ENCODE results near the gene MTA3. TPM values are rescaled to one million over a fixed set of nuclear protein-coding genes. Genes with fewer than 3 reads are reported as not detected.

MTA3 gene
- polyA plus RNA-seq, 1 donor from 2014 or later = 11.2 TPM

- H3K36me3 ChIP-seq (ENCODE audit: insufficient read depth, low read length) = no peaks in the 10 kb centered on the region
- H3K27me3 ChIP-seq (ENCODE audit: insufficient read depth, low read depth, low read length) = no peaks in the 10 kb centered on the region
- no peaks in the 10 kb centered on the region for H3F3A ChIP-seq (ENCODE audit: insufficient read depth, low read length, poor library complexity, severe bottlenecking)
- H3K9me2 ChIP-seq (ENCODE audit: insufficient read depth, low read length) = no peaks in the 10 kb centered on the region
- no peaks in the 10 kb centered on the region for H4K20me1 ChIP-seq (ENCODE audit: insufficient read depth)
- no peak overlapping the region for H3K4me2 ChIP-seq (ENCODE audit: low read length)
- no peak for TF ChIP-seq CTCF (IDR thresholded peaks at IDR 0.05; ENCODE audit: poor library complexity, severe bottlenecking)
- TF ChIP-seq TAF1 (IDR thresholded peaks at IDR 0.05; ENCODE audit: low read depth) = no peak
- TF ChIP-seq EP300 (conservative IDR thresholded peaks at IDR 0.05; ENCODE audit: poor library complexity, severe bottlenecking) = no peak
- no peak for TF ChIP-seq EZH2 (IDR thresholded peaks at IDR 0.05; ENCODE audit: borderline replicate concordance, insufficient read depth, low read length, poor library complexity, severe bottlenecking)
- TF ChIP-seq RAD21 (conservative IDR thresholded peaks at IDR 0.05) = no peak
- no peak for TF ChIP-seq POLR2AphosphoS5 (IDR thresholded peaks at IDR 0.05)
- TF ChIP-seq MXI1 (conservative IDR thresholded peaks at IDR 0.05; ENCODE audit: poor library complexity, severe bottlenecking) = no peak
- TF ChIP-seq, protein P1, sequence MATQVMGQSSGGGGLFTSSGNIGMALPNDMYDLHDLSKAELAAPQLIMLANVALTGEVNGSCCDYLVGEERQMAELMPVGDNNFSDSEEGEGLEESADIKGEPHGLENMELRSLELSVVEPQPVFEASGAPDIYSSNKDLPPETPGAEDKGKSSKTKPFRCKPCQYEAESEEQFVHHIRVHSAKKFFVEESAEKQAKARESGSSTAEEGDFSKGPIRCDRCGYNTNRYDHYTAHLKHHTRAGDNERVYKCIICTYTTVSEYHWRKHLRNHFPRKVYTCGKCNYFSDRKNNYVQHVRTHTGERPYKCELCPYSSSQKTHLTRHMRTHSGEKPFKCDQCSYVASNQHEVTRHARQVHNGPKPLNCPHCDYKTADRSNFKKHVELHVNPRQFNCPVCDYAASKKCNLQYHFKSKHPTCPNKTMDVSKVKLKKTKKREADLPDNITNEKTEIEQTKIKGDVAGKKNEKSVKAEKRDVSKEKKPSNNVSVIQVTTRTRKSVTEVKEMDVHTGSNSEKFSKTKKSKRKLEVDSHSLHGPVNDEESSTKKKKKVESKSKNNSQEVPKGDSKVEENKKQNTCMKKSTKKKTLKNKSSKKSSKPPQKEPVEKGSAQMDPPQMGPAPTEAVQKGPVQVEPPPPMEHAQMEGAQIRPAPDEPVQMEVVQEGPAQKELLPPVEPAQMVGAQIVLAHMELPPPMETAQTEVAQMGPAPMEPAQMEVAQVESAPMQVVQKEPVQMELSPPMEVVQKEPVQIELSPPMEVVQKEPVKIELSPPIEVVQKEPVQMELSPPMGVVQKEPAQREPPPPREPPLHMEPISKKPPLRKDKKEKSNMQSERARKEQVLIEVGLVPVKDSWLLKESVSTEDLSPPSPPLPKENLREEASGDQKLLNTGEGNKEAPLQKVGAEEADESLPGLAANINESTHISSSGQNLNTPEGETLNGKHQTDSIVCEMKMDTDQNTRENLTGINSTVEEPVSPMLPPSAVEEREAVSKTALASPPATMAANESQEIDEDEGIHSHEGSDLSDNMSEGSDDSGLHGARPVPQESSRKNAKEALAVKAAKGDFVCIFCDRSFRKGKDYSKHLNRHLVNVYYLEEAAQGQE (IDR thresholded peaks at IDR 0.05; ENCODE audit: borderline replicate concordance) = no peak
- TF ChIP-seq SMC3 (conservative IDR thresholded peaks at IDR 0.05; ENCODE audit: poor library complexity) = no peak
- H3K9me3 ChIP-seq (ENCODE audit: low read length) = no peaks in the 10 kb centered on the region
- no peak overlapping the region for H3K9ac ChIP-seq (ENCODE audit: low read length)
- H3K4me3 ChIP-seq (ENCODE audit: low read length) = no peak overlapping the region
- no peak overlapping the region for H3K27ac ChIP-seq (ENCODE audit: low read length)
- no peak overlapping the region for H2AFZ ChIP-seq (ENCODE audit: low read depth, low read length)
- no peaks in the 10 kb centered on the region for H3K79me2 ChIP-seq (replicated peaks; ENCODE audit: insufficient read depth, low read length)
These were observed 25.6 kb upstream of the MTA3 start for GRCh38 chr2:42542871-42543270.

DNA sequence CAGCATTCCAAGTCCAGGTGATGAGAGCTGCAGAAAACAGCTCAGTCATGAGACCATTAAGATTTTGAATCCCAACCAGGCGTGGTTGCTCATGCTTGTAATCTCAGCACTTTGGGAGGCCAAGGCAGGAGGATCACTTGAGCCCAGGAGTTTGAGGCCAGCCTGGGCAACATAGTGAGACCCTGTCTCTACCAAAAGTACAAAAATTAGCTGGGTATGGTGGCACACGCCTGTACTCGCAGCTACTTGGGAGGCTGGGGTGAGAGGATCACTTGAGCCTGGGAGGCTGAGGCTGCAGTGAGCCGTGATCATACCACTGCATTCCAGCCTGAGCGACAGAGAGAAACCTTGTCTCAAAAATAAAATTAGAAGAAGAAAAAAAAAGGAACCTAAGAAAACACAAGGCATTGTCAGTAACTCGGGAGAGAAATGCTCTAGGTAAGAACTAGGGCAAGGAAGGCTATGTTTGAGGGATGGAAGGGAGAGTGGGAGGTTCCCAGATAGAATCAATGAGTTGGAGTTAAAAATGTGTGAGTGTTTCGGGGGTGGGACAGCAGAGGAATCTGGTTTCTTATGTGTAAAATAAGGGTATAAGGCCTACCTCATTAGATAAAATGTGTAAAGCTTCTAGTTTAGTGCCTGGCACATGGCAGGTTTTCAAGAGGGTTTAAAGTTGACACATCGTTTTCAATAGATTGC is 23.3 kb upstream of the MTA3 start:
- H4K20me1 ChIP-seq (ENCODE audit: insufficient read depth) = no peaks in the 10 kb centered on the region
- no peak overlapping the region for H2AFZ ChIP-seq (ENCODE audit: low read depth, low read length)
- no peak overlapping the region for H3K4me3 ChIP-seq (ENCODE audit: low read length)
- TF ChIP-seq EP300 (conservative IDR thresholded peaks at IDR 0.05; ENCODE audit: poor library complexity, severe bottlenecking) (no peak), EZH2 (IDR thresholded peaks at IDR 0.05; ENCODE audit: borderline replicate concordance, insufficient read depth, low read length, poor library complexity, severe bottlenecking) (no peak), TAF1 (IDR thresholded peaks at IDR 0.05; ENCODE audit: low read depth) (no peak), POLR2AphosphoS5 (IDR thresholded peaks at IDR 0.05) (no peak), MXI1 (conservative IDR thresholded peaks at IDR 0.05; ENCODE audit: poor library complexity, severe bottlenecking) (no peak), CTCF (IDR thresholded peaks at IDR 0.05; ENCODE audit: poor library complexity, severe bottlenecking) (no peak), SMC3 (conservative IDR thresholded peaks at IDR 0.05; ENCODE audit: poor library complexity) (no peak), RAD21 (conservative IDR thresholded peaks at IDR 0.05) (no peak)
- TF ChIP-seq, protein P1 (IDR thresholded peaks at IDR 0.05; ENCODE audit: borderline replicate concordance) = no peak
- H3K27me3 ChIP-seq (ENCODE audit: insufficient read depth, low read depth, low read length) = no peaks in the 10 kb centered on the region
- no peak overlapping the region for H3K4me2 ChIP-seq (ENCODE audit: low read length)
- no peaks in the 10 kb centered on the region for H3F3A ChIP-seq (ENCODE audit: insufficient read depth, low read length, poor library complexity, severe bottlenecking)
- no peaks in the 10 kb centered on the region for H3K9me3 ChIP-seq (ENCODE audit: low read length)
- H3K79me2 ChIP-seq (replicated peaks; ENCODE audit: insufficient read depth, low read length) = no peaks in the 10 kb centered on the region
- H3K9me2 ChIP-seq (ENCODE audit: insufficient read depth, low read length) = no peaks in the 10 kb centered on the region
- no peaks in the 10 kb centered on the region for H3K36me3 ChIP-seq (ENCODE audit: insufficient read depth, low read length)
- no peak overlapping the region for H3K9ac ChIP-seq (ENCODE audit: low read length)
- H3K27ac ChIP-seq (ENCODE audit: low read length) = no peak overlapping the region

All from neural cell (in vitro differentiated cells).